ENCODE data around the gene PLEKHG3. TPM values are rescaled to one million over a fixed set of nuclear protein-coding genes. Genes with fewer than 3 reads are reported as not detected.

Gene PLEKHG3
- total RNA-seq, 2 experiments from 2014 or later = 36.0 to 39.5 TPM

GRCh38 chr14:64760916-64761315 lies 56.7 kb downstream of the PLEKHG3 start:
- Mint-ChIP-seq H3K9me3 (no peaks in the 10 kb centered on the region), H3K4me1 (peaks cover 68% of the 10 kb centered on the region), H3K36me3 (ENCODE audit: low read depth) (no peaks in the 10 kb centered on the region), H3K27me3 (peaks cover 14% of the 10 kb centered on the region), H3K4me3 (no peak overlapping the region), H3K27ac (peak overlapping the region; percentile 39)
- DNase-seq = no peak
- CTCF ChIA-PET = interaction anchor here (1.3 to 4.3 kb wide), 3 partner anchors 11 to 130 kb away, joined by 4 to 22 read pairs (median 5); no protein-coding TSS in a partner anchor
- POLR2A ChIA-PET = no interaction called here

GRCh38 chr14:64761441-64762043 lies 57.3 kb downstream of the PLEKHG3 start:
- Mint-ChIP-seq H3K27me3 (peaks cover 13% of the 10 kb centered on the region), H3K36me3 (ENCODE audit: low read depth) (no peaks in the 10 kb centered on the region), H3K4me1 (peaks cover 69% of the 10 kb centered on the region), H3K4me3 (no peak overlapping the region), H3K9me3 (no peaks in the 10 kb centered on the region), H3K27ac (peak overlapping the region; percentile 39)
- DNase-seq = no peak
- CTCF ChIA-PET = interaction anchor here (0.7 to 4.3 kb wide), 6 partner anchors 11 to 130 kb away, joined by 3 to 22 read pairs (median 4); no protein-coding TSS in a partner anchor
- POLR2A ChIA-PET = no interaction called here

GRCh38 chr14:64762044-64763034 lies 58.1 kb downstream of the PLEKHG3 start:
- CTCF ChIA-PET = interaction anchor here (0.6 to 4.3 kb wide), 9 partner anchors 10 to 226 kb away, joined by 3 to 22 read pairs (median 4); no protein-coding TSS in a partner anchor

GRCh38 chr14:64763085-64763782 lies 59.0 kb downstream of the PLEKHG3 start:
- Mint-ChIP-seq H3K27me3 (peaks cover 13% of the 10 kb centered on the region), H3K4me3 (no peak overlapping the region), H3K27ac (no peak overlapping the region), H3K36me3 (ENCODE audit: low read depth) (no peaks in the 10 kb centered on the region), H3K4me1 (peaks cover 64% of the 10 kb centered on the region), H3K9me3 (no peaks in the 10 kb centered on the region)
- CTCF ChIA-PET = interaction anchor here (0.6 to 1.9 kb wide), 4 partner anchors 56 to 225 kb away, joined by 4 to 9 read pairs (median 4); no protein-coding TSS in a partner anchor
- POLR2A ChIA-PET = no interaction called here
- DNase-seq = no peak

More at GRCh38 chr14:64762044-64763034, 58.1 kb downstream of the PLEKHG3 start:
- no peaks in the 10 kb centered on the region for H3K9me3 Mint-ChIP-seq
- peak overlapping the region; percentile 26 for H3K27ac Mint-ChIP-seq
- peak; percentile 23 for DNase-seq
- H3K4me1 Mint-ChIP-seq = peaks cover 67% of the 10 kb centered on the region
- no peak overlapping the region for H3K4me3 Mint-ChIP-seq
- POLR2A ChIA-PET = interaction anchor here (0.6 kb wide), 1 partner anchor 59 kb away, joined by 3 read pairs; no protein-coding TSS in a partner anchor
- no peaks in the 10 kb centered on the region for H3K36me3 Mint-ChIP-seq (ENCODE audit: low read depth)
- H3K27me3 Mint-ChIP-seq = peaks cover 13% of the 10 kb centered on the region

- no peak for DNase-seq
- POLR2A ChIA-PET = no interaction called here
- Mint-ChIP-seq H3K4me1 (peaks cover 58% of the 10 kb centered on the region), H3K27ac (peak overlapping the region; percentile 85), H3K9me3 (no peaks in the 10 kb centered on the region), H3K36me3 (ENCODE audit: low read depth) (no peaks in the 10 kb centered on the region), H3K4me3 (no peak overlapping the region), H3K27me3 (peaks cover 13% of the 10 kb centered on the region)
- CTCF ChIA-PET = interaction anchor here (1.0 to 1.7 kb wide), 7 partner anchors 8 to 128 kb away, joined by 3 to 9 read pairs (median 3); no protein-coding TSS in a partner anchor
These were observed 59.8 kb downstream of the PLEKHG3 start for GRCh38 chr14:64763801-64764621.

GRCh38 chr14:64764641-64765520 lies 60.7 kb downstream of the PLEKHG3 start:
- Mint-ChIP-seq H3K4me3 (no peak overlapping the region), H3K36me3 (ENCODE audit: low read depth) (no peaks in the 10 kb centered on the region), H3K9me3 (no peaks in the 10 kb centered on the region), H3K27ac (peak overlapping the region; percentile 85), H3K27me3 (peaks cover 13% of the 10 kb centered on the region), H3K4me1 (peaks cover 54% of the 10 kb centered on the region)
- DNase-seq = peak; percentile 71
- ChIA-PET CTCF (interaction anchor here (0.6 to 1.7 kb wide), 9 partner anchors 9 to 127 kb away, joined by 3 to 9 read pairs (median 3); no protein-coding TSS in a partner anchor), POLR2A (no interaction called here)

- H3K4me3 Mint-ChIP-seq = no peak overlapping the region
- ChIA-PET POLR2A (no interaction called here), CTCF (interaction anchor here (0.6 to 1.7 kb wide), 3 partner anchors 14 to 222 kb away, joined by 3 to 9 read pairs (median 4); no protein-coding TSS in a partner anchor)
- no peaks in the 10 kb centered on the region for H3K9me3 Mint-ChIP-seq
- peaks cover 49% of the 10 kb centered on the region for H3K4me1 Mint-ChIP-seq
- peaks cover 11% of the 10 kb centered on the region for H3K27me3 Mint-ChIP-seq
- H3K27ac Mint-ChIP-seq = peak overlapping the region; percentile 42
- no peak for DNase-seq
- no peaks in the 10 kb centered on the region for H3K36me3 Mint-ChIP-seq (ENCODE audit: low read depth)
These were observed 61.6 kb downstream of the PLEKHG3 start for GRCh38 chr14:64765740-64766302.

GRCh38 chr14:64766430-64767151 lies 62.4 kb downstream of the PLEKHG3 start:
- peaks cover 5% of the 10 kb centered on the region for H3K27me3 Mint-ChIP-seq
- no peak overlapping the region for H3K4me3 Mint-ChIP-seq
- no peak for DNase-seq
- H3K9me3 Mint-ChIP-seq = no peaks in the 10 kb centered on the region
- H3K27ac Mint-ChIP-seq = no peak overlapping the region
- POLR2A ChIA-PET = no interaction called here
- CTCF ChIA-PET = interaction anchor here (0.6 kb wide), 1 partner anchor 223 kb away, joined by 4 read pairs; no protein-coding TSS in a partner anchor
- H3K4me1 Mint-ChIP-seq = peaks cover 51% of the 10 kb centered on the region
- no peaks in the 10 kb centered on the region for H3K36me3 Mint-ChIP-seq (ENCODE audit: low read depth)

- ChIA-PET CTCF (interaction anchor here (1.3 kb wide), 1 partner anchor 130 kb away, joined by 3 read pairs; no protein-coding TSS in a partner anchor), POLR2A (no interaction called here)
- Mint-ChIP-seq H3K36me3 (ENCODE audit: low read depth) (no peaks in the 10 kb centered on the region), H3K9me3 (no peaks in the 10 kb centered on the region), H3K27me3 (no peaks in the 10 kb centered on the region), H3K27ac (no peak overlapping the region), H3K4me1 (peaks cover 49% of the 10 kb centered on the region), H3K4me3 (no peak overlapping the region)
- no peak for DNase-seq
These were observed 63.2 kb downstream of the PLEKHG3 start for GRCh38 chr14:64767215-64767964.

Measured in activated CD4-positive, alpha-beta T cell treated with anti-CD3 and anti-CD28 coated beads, Interleukin-2, amount 10 ng/mL, durations not matched to agents 7 days and 5 days (primary cell).